ENCODE measurements around the gene ZNF845.
"Not testable (repeated sequence)": the region's sequence is repeated elsewhere in the genome, so short reads cannot be mapped to it uniquely, and the experiment has no call there.

The ZNF845 gene

DNA sequence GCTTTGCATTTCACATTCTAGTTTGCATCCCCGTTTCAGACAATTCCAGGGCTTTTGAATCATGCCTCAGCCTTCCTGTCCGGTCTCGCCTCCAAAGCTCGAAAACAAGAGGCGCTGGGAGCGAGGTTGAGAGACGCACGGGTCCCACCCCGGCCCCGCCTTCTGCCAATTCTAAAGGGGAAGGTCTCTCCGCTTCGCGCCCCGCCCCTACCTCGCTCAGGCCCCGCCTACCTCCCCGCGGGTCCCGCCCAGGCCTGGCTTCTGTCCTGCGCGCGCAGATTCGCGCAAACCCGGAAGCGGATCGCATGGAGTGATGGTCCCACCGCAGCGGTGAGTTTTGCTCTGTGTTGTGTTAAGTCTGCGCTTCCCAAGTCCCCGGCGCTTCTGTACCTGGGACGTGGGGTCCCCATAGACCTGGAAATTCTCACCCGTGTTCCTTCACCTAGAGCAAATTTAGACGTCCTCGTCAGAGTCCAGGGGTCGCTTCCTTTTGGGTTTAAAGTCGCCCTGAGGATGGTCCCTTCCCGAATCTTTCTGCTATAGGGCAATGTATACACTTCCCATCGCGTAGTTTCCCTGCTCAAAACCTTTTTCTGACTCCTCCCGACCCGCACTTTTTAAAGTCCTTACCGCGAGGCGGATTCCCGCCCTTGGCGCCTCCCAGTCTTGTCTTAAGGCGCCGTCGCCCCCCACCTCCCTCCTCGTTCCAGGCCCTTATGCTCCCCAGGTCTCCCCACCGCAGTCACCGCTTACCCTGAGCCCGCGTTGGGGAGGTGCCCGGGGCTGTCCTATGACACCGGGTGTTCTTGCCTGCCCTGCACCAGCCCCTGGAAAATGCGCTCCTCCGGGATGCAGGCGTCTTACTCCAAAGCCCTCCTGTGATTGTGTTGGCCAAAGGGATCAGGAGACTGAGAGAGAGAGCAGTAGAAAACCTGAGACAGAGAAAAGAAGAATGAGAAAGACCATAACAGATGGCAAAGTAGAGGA, at the start of gene ZNF845:
Gene ZNF845 (plus strand): TSS at position 287 of the 987 bp plus-strand sequence. CDS start 7,559 bp downstream, outside the sequence.
- DNase-seq: peak; percentile 40

DNA sequence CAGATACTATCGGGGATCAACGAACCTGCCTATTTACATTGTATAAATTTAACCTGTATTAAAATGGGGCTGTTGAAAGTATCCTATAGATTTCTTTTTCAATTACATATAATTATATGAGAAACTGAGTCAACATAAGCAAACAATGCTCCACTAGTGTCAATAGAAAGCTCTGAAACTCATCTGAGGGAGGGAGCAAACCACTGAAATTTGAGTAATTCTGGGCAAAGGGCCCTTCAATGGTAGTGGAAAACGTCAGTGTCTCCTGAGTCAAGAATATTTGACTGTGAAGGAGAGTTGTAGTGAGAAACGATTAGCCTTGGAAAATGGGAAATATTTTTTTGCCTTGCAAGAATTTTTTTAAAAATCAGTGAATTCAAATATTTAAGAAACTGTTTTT, 48.5 kb upstream of the ZNF845 start:
- no peak for DNase-seq

DNA sequence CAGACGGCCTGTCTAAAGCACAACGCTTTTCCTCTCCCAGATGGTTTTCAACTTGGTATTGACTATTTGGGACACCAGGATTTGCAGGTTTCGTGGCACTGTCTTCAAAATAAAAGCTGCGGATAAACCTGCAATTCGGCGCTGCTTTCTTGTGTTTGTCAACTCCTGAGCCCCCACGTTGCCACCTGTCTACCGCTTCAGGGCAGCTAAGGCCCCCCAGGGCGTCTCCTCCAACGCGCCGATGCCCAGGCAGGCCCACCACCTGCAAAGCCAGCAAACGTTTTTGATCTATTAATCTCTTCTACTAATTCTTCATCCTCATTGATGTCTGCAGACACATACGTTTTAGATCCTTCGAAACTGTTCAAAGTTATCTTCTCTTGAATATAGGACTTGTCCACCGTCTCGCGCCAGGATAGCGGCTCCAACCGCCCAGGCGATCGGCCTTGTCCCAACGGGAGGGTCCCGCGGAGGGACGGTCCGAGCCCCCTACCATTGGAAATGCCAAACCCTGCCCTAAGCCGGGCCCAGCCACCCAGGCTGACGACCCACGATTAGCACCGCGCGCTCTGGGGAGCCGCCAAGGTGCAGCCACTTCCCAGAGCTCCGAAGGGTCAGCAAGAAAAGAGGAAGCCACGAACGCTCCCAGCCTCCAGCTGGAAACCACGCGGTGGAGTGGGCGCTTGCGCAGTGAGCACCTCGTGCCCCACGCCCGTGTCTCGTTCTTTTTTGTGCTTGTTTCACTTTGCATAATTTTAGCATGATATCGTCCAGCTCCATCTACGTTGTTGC, 42.6 kb upstream of the ZNF845 start:
- DNase-seq: no peak

DNA sequence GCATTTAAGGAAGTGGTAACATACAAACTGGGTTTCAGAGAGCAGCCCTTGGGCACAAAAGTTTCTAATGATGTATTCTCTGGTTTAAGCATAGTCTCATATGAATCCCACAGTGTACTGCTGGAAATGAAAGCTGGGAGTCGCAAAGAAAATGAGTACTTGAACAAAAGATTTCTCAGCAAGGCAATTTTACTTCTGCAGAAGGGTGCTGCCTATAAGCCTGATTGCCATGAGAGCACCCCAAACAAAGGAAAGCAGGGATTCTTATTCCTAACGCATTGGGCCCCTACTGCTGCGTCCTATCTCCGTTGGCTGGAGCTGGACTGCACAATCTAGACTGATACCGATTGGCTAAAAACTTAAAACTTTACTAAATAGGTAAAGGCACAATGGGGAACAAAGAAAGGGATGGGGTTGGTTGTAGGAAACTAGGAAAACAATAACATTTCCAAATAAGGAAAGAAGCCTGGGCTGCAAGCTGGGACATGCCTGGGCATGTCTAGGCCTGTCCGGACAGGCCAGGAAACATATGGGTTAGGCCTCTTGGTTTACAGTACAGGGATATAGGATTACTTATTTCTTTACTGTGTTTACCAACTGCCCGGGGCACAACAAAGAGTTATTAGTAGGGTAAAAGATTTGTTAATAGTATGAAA, 38.6 kb upstream of the ZNF845 start:
- DNase-seq: no peak

DNA sequence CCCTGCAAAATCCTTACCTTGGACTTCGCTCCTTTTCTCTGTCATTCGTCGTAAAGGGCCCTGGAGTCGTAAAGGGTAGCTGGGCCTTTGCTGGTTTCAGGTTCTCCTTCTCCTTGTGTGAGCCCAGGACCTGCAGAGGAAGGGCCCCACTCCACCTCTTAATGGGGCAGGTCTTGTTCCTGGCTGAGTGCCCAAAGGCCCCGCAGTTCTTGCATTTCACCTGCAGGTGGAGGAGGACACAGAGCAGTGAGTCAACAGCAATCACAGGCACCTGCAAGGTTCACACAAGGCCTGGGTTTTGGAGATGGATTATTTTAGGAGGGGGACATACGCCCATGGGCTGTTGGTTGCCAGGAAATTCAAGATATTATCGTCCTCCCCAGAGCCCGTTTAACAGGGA, 32.2 kb upstream of the ZNF845 start:
- not testable (repeated sequence) for DNase-seq

DNA sequence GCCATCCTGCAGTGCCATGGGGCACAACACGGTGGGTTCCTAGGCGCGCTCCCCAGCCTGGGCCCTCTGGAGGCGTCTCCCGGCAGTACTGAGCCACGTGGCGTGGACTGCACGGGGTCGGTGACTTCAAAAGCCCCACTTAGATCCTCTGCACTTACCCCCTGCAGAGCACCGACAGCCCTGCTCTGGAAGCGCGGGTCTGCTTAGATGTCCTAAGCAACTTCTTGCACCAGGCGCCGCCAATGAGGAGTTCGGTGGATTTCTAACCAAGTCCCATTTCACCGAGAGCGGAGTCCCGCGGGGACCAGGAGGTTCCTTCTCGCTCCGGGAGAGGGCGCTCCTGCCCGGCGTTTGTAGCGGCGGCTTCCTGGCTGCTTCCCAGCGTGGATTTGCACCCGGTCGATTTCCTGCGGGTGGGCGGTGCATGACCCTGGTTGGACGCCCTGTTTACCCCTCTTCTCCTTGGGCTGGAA, 25.2 kb upstream of the ZNF845 start:
- no peak for DNase-seq

DNA sequence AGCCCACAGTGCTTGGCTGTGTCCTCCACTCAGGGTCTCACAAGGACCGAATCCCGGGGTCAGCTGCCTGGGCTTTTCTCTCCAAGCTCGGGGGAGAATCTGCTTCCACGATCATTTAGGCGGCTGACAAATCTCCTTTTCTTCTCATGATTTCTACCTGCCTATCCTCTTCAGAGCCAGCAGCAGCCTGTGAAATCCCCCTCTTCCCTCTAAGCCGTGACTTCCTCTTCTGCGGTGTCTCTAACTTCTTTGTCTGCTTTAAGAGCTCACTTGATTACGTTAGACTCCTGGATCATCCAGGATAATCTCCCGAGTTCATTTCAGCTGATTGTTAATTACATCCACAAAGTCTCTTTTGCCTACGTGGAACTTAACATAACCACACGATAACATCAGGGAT, 22.5 kb upstream of the ZNF845 start:
- DNase-seq: no peak

DNA sequence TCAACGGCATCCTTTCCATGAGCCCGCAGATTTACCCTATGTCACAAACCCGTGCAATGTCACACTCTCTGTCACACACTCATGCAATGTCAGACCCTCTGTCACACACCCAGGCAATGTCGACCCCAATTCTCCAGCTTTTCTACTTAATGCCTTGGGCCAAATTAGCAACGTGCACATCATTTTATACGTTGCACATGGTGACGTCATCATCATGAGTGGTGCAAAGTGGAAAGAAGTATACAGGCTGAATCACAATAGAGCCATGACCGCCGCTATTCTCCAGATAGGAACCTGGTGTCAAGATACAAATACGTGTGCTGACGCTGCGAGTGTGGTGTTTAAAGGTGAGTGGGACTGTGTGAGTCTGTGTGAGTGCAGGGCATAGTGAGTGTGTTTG, 21.7 kb upstream of the ZNF845 start:
- no peak for DNase-seq

DNA sequence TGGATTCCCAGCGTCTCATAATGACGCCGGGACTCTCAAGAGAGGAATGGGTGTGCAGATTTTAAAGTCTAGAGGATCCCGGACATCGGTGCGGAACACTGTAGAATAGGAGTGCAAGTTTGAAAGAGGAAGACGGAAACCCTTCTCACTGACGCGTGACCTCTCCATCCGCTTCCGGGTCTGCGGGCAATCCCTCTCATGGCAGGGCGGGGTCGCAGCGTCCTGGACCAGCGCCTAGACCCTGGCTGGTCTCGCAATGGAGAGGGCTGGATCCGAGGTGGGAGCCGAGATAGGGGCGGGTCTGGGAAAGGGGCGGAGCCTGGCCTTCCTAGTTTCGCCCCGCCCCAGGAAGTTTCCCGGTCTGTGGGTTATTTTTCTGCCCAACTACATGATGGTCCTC, 4.6 kb upstream of the ZNF845 start:
- DNase-seq: no peak

DNA sequence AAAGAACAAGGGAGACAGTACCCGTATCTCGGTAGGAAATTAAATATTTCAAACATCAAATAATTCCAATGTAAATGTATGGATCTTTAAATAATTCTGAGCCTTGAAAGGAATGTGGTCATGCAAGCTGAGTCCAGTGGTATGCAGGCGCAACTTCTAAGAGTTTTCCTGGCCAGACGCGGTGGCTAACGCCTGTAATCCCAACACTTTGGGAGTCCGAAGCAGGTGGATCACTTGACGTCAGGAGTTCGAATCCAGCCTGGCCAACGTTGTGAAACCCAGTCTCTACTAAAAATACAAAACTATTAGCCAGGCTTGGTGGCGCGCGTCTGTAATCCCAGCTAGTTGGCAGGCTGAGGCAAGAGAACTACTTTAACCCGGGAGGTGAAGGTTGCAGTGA, 1.1 kb upstream of the ZNF845 start:
- DNase-seq: no peak

DNA sequence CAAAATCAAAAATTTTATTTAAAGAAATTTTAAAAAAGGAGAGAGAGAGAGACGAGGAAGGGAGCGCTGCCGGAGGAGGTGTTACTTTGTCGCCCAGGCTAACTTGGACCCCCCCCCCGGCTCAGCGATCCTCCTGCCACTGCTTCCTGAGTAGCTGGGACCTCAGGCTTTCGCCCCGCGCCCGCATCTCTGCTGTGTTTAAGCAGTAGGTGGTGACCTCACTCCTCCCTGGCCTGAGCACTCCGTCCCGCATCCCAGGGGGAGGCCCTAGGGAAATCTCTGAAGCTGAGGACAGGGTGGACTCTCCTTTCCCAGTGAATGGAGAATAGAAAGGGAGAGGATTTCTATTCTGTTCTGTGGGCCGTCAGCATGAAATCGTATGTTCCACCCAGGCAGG, 485 bp upstream of the ZNF845 start:
- DNase-seq: no peak

DNA sequence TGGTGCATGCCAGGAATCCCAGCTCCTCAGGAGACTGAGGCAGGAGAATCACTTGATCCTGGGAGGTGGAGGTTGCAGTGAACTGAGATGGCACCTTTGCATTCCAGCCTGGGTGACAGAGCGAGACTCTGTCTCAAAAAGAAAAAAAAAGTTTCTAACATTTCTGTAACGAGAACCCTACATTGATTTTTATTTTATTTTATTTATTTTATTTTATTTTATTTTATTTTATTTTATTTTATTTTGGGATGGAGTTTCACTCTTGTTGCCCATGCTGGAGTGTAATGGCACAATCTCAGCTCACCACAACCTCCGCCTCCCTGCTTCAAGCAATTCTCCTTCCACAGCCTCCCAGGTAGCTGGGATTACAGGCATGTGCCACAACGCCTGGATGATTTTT, 10.9 kb downstream of the ZNF845 start:
- DNase-seq: not testable (repeated sequence)

DNA sequence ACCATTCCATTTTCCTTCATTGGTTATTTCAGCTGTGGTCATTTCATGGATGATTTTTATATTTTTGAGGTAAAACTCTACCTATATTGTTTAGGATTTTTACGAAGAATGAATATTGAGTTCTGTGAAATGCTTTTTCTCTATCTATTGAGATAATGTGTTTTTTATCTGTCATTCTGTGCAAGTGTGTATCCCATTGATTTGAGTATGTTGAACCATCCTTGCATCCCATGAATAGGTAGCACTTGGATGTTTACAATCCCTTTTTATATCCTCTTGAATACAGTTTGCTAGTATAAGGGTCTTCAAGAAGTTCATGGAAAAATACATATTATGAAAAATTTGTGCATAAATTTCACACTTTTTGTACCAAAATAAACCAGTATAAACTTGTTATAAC, 22.2 kb downstream of the ZNF845 start:
- DNase-seq: no peak

DNA sequence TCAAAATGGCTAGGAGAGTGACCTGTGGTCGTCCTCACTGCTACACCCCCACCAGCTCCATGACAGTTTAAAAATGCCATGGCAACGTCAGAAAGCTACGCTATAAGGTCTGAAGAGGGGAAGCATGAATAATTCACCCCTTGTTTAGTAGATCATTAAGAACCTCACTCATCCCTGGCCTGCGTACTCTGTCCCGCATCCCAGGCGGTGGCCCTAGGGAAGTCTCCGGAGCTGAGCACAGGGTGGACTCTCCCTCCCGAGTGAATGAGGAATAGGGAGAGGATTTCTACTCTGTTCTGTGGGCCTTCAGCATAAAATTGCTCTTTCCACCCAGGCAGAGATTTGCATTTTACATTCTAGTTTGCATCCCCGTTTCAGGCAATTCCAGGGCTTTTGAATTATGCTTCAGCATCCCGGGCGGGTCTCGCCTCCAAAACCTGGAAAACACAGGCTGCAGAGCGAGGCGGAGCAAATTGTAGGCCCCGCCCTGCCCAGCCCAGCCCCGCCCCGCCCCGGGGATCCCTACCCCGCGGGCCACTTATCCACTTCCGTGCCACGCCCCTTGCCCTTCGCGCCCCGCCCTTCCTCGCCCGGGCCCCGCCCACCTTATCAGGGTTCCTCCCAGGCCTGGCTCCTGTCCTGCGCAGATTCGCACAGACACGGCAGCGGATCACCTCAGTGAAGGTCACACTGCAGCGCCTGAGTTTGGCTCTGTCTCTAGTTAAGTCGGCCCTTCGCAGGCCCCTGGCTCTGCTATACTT, 24.5 kb downstream of the ZNF845 start:
- no peak for DNase-seq

DNA sequence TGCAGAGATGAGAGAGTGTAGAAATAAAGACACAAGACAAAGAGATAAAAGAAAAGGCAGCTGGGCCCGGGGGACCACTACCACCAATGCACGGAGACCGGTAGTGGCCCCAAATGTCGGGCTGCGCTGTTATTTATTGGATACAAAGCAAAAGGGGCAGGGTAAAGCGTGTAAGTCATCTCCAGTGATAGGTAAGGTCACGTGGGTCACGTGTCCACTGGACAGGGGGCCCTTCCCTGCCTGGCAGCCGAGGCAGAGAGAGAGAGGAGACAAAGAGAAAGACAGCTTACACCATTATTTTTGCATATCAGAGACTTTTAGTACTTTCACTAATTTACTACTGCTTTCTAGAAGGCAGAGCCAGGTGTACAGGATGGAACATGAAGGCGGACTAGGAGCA, 26.5 kb downstream of the ZNF845 start:
- not testable (repeated sequence) for DNase-seq

DNA sequence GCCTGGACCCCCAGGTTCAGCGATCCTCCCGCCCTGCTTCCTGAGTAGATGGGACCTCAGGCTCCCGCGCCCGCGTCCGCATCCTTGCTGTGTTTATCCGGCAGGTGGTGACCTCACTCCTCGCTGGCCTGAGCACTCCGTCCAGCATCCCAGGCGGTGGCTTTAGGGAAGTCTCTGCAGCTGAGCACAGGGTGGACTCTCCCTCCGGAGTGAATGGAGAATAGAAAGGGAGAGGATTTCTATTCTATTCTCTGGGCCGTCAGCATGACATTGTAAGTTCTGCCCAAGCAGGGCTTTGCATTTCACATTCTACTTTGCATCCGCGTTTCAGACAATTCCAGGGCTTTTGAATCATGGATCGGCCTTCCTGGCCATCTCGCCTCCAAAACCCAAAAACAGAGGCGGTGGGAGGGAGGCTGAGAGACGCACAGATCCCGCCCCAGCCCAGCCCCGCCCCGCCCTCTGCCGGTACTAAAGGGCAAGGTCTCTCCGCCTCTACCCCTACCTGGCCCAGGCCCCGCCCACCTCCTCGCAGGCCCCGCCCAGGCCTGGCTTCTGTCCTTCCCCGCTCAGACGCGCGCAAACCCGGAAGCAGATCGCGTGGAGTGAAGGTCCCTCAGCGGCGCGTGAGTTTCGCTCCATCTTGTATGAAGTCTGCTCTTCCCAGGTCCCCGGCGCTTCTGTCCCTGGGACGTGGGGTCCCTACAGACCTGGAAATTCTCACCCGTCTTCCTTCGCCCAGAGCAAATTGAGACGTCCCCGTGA, 31.8 kb downstream of the ZNF845 start, which contains the start of gene ZNF525:
Gene ZNF525 (plus strand): TSS at position 572 of the 765 bp plus-strand sequence. CDS start 6,577 bp downstream, outside the sequence.
- DNase-seq: peak; percentile 67

DNA sequence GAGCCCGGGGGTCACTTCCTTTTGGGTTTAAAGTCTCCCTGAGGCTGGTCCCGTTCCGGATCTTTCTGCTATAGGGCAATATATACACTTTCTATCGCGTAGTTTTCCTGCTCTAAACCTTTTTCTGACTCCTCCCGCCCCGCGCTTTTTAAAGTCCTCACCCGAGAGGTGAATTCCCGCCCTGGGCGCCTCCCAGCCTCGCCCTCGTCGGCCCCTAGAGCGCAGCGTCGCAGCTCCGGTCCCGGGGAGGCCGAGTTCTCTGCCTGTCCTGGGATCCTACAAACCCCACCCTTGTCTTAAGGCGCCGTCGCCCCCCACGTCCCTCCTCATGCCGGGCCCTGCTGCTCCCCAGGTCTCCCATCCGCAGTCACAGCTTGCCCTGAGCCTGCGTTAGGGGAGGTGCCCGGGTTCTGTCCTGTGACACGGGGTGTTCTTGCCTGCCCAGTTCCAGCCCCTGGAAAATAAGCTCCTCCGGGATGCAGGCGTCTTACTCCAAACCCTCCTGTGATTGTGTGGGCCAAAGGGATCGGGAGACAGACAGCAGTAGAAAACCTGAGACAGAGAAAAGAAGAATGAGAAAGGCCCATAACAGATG, 32.4 kb downstream of the ZNF845 start:
- no peak for DNase-seq

DNA sequence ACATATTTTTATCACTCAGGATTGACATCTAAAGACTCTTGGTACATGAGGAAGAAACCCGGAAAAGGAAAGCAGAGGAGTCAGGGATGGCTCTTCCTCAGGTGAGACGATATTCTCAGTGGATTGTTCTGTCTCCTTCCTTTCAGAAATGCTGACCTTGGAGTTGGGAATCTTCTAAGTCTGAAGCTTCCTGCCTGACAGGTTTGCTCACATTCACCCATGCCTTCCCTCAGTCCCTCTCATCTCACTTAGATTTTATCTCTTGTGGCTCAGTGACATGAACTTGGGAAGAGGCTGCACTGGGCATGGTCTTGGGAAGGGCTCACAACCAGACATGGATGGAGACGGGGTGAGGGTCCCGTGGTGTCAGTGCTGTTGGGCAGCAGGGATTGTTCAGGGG, 38.6 kb downstream of the ZNF845 start:
- no peak for DNase-seq

DNA sequence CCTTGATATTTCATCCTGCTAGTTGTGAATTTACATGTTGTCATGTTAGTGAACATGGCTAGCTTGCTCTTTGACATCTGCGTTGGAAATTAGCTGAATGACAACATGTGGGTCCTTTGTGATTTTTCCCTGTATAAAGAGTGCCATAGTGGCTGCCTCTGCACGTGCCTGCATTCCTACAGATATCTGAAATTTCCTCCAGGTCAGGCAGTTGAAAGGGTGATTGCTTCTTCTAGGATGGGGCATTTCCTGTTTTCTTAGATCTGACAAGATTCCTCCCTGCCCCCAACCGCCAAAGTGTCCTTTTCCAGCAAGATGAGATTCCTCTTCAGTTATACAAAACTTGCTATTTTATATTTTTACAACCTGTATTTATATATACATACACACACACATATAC, 40.7 kb downstream of the ZNF845 start:
- DNase-seq: no peak

DNA sequence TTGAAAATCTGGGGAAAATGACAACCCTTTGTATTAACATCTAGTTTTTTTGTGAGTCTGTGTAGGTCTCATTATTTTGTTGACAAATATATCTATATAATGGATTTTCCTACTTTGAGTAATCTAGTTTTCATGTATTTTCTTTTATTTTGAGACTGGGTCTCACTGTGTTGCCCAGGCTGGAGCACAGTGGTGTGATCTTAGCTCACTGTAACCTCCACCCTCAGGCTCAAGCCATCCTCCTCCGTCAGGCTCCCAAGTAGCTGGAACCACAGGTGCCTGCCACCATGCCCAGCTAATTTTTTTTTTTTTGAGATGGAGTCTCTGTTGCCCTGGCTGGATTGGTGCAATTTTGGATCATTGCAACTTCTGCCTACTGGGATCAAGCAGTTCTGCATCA, 41.2 kb downstream of the ZNF845 start:
- DNase-seq: no peak

DNA sequence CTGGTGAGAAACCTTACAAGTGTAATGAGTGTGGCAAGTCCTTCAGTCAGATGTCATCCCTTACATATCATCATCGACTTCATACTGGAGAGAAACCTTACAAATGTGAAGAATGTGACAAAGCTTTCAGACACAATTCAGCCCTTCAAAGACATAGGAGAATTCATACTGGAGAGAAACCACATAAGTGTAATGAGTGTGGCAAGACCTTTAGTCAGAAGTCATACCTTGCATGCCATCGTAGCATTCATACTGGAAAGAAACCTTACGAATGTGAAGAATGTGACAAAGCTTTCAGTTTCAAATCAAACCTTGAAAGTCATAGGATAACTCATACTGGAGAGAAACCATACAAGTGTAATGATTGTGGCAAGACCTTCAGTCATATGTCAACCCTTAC, 47.8 kb downstream of the ZNF845 start:
- DNase-seq: no peak

Measured in NCI-H2029 treated with DMSO at 0.1 percent for 48 hours (cell line).